CD4-positive, alpha-beta T cell (primary cell): ENCODE results near the gene SMIM36. TPM values are rescaled to one million over a fixed set of nuclear protein-coding genes. Genes with fewer than 3 reads are reported as not detected.

Experiments
- ATAC-seq: fragments of 200-7000 bp; cut with Tn5 transposase; one replicate; pipeline ENCODE4 v1.10.0; 2022; ENCODE audit warnings: mild to moderate bottlenecking; ENCODE audit not compliant: poor library complexity
- CTCF ChIA-PET: fragments of 350-600 bp; sonication (Branson Sonifier 250); formaldehyde crosslinking; loops from one replicate; lab custom pipeline; 2021; ENCODE audit warnings: antibody characterized with exemption, inconsistent platforms; lab: Charles Lee
- POLR2A ChIA-PET: fragments of 350-600 bp; sonication (Branson Sonifier 250); formaldehyde crosslinking; loops from one replicate; lab custom pipeline; 2021; ENCODE audit warnings: antibody characterized with exemption, inconsistent platforms; lab: Charles Lee
- DNase-seq, 14 experiments: peaks; one replicate each; pipeline ENCODE4 v3.0.0-alpha.2; 2013 to 2020; ENCODE audit warnings: mixed read lengths in 2 of 14
- H3K27ac ChIP-seq, 2 donors: one replicate each; pipeline versions ENCODE4 v1.5.1 to v1.7.0; 2013; ENCODE audit warnings: low read length in 2 of 2, low read depth in 1 of 2, mild to moderate bottlenecking in 1 of 2
- H3K27me3 ChIP-seq, 2 experiments: 1 replicate in 1 of 2; 2 replicates in 1 of 2; pipeline versions ENCODE4 v1.6.1 to v1.7.0; 2013; ENCODE audit warnings: low read length in 2 of 2, control low read depth in 1 of 2, mild to moderate bottlenecking in 1 of 2, moderate library complexity in 1 of 2; ENCODE audit not compliant: insufficient read depth in 2 of 2, control insufficient read depth in 1 of 2
- H3K36me3 ChIP-seq: one replicate; pipeline ENCODE4 v1.6.1; 2013; ENCODE audit warnings: low read length, control low read depth; ENCODE audit not compliant: insufficient read depth
- H3K4me1 ChIP-seq: one replicate; pipeline ENCODE4 v1.6.1; 2013; ENCODE audit warnings: low read length, control low read depth; ENCODE audit not compliant: insufficient read depth
- H3K4me3 ChIP-seq: one replicate; pipeline ENCODE4 v1.5.1; 2013; ENCODE audit warnings: mild to moderate bottlenecking, low read length, moderate library complexity
- H3K9me3 ChIP-seq, 2 experiments: 1 replicate in 1 of 2; 2 replicates in 1 of 2; pipeline versions ENCODE4 v1.6.1 to v1.7.0; 2013; ENCODE audit warnings: low read length in 2 of 2, mild to moderate bottlenecking in 2 of 2, control low read depth in 1 of 2, moderate library complexity in 1 of 2; ENCODE audit not compliant: control insufficient read depth in 1 of 2, insufficient read depth in 1 of 2
- H3K27ac Mint-ChIP-seq: one replicate; pipeline ENCODE4 v1.8.0; 2020; ENCODE audit warnings: mixed read lengths
- H3K27me3 Mint-ChIP-seq: one replicate; pipeline ENCODE4 v1.8.0; 2021; ENCODE audit warnings: mixed read lengths
- H3K36me3 Mint-ChIP-seq: one replicate; pipeline ENCODE4 v1.8.0; 2021; ENCODE audit warnings: low read depth, mixed read lengths
- H3K4me1 Mint-ChIP-seq: one replicate; pipeline ENCODE4 v1.8.0; 2021; ENCODE audit warnings: low read depth, mixed read lengths
- H3K4me3 Mint-ChIP-seq: one replicate; pipeline ENCODE4 v1.8.0; 2020; ENCODE audit warnings: mild to moderate bottlenecking, mixed read lengths
- H3K9me3 Mint-ChIP-seq: one replicate; pipeline ENCODE4 v1.8.0; 2020; ENCODE audit warnings: mixed read lengths
- intact Hi-C, 2 experiments: fragments of 100-400 bp; cut with DNase I in 1 of 2; cut with micrococcal nuclease in 1 of 2; formaldehyde crosslinking; loops; one replicate each; pipeline versions ENCODE4 v1.15.1 to v1.9.0; 2023 to 2025; cut with DNase I, micrococcal nuclease
- total RNA-seq, 174 experiments: library from RNA in 2 of 174; stranded (reverse) in 2 of 174; gene quantifications; one replicate each; pipeline ENCODE4 v1.2.3 and lab custom pipeline; 2021 to 2026
- TF ChIP-seq, protein P1 (sequence below): fragments of 200-600 bp; IDR thresholded peaks from one replicate; pipeline ENCODE4 v1.8.0; 2022; ENCODE audit warnings: antibody characterized with exemption, mild to moderate bottlenecking

The SMIM36 gene
- total RNA-seq, 2 experiments from 2014 or later, result not detected

- ChIA-PET CTCF (no interaction called here), POLR2A (no interaction called here)
- no peaks in the 10 kb centered on the region for H3K9me3 Mint-ChIP-seq
- H3K4me1 Mint-ChIP-seq, result no peaks in the 10 kb centered on the region
- Histone ChIP-seq H3K4me1 (no peaks in the 10 kb centered on the region), H3K27ac (no peak overlapping the region), H3K27me3 (peaks cover 0 to 2% of the 10 kb centered on the region in 2 experiments), H3K4me3 (no peak overlapping the region), H3K9me3 (no peaks in the 10 kb centered on the region), H3K36me3 (no peaks in the 10 kb centered on the region)
- no peak for ATAC-seq
- H3K27me3 Mint-ChIP-seq, result peaks cover 27% of the 10 kb centered on the region
- H3K4me3 Mint-ChIP-seq, result no peak overlapping the region
- H3K36me3 Mint-ChIP-seq, result no peaks in the 10 kb centered on the region
- TF ChIP-seq, protein P1, sequence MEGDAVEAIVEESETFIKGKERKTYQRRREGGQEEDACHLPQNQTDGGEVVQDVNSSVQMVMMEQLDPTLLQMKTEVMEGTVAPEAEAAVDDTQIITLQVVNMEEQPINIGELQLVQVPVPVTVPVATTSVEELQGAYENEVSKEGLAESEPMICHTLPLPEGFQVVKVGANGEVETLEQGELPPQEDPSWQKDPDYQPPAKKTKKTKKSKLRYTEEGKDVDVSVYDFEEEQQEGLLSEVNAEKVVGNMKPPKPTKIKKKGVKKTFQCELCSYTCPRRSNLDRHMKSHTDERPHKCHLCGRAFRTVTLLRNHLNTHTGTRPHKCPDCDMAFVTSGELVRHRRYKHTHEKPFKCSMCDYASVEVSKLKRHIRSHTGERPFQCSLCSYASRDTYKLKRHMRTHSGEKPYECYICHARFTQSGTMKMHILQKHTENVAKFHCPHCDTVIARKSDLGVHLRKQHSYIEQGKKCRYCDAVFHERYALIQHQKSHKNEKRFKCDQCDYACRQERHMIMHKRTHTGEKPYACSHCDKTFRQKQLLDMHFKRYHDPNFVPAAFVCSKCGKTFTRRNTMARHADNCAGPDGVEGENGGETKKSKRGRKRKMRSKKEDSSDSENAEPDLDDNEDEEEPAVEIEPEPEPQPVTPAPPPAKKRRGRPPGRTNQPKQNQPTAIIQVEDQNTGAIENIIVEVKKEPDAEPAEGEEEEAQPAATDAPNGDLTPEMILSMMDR, result no peak
- no peak for DNase-seq
- H3K27ac Mint-ChIP-seq, result no peak overlapping the region
- intact Hi-C loops, result no loop called here
These were observed 20.9 kb downstream of the SMIM36 start for GRCh38 chr17:55490376-55490775.

DNA sequence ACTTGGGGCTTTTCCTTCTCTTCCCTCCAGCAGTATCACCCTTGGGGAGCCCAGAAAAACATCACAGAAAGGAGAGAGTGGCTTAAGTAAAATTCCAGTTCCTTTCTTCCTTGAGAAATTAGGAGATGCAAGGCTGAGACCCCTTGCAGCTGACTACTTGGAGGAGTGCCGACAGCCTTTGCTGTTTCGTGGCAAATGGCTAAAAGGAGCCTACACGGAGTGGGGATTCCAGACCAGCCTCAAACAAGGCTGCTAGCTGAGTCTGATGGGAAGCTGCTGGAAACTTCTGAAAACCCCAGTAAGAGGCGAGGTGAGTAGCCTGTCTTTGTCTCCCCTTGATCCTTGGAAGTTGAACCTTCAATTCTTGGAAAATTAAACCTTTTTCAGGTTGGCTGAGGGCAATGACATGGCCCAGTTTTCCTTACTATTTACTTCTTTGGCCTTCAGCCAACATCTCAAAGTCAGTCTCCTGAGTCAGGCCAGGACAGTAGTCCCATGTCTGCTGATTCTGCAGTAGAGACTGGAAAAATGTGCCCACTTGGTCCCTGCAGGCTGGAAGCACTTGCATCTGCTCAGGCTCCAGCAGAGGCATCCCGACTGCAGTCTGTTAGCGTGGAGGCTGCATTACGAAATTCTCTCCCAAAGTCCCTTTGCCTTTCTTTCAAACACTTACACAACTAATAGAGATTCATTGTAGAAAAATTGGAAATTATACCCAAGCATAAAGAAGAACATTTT lies 23.4 kb downstream of the SMIM36 start:
- H3K27ac ChIP-seq, result no peak overlapping the region

GRCh38 chr17:55484575-55484974 lies 26.7 kb downstream of the SMIM36 start:
- POLR2A ChIA-PET, result no interaction called here

More for the DNA sequence above, 23.4 kb downstream of the SMIM36 start:
- Histone ChIP-seq H3K27me3 (peaks cover 0 to 2% of the 10 kb centered on the region in 2 experiments), H3K4me3 (no peak overlapping the region), H3K9me3 (no peaks in the 10 kb centered on the region), H3K36me3 (no peaks in the 10 kb centered on the region), H3K4me1 (no peaks in the 10 kb centered on the region)
- TF ChIP-seq, protein P1, result no peak
- Mint-ChIP-seq H3K9me3 (no peaks in the 10 kb centered on the region), H3K4me1 (no peaks in the 10 kb centered on the region), H3K27me3 (peaks cover 24% of the 10 kb centered on the region), H3K4me3 (no peak overlapping the region), H3K27ac (no peak overlapping the region), H3K36me3 (no peaks in the 10 kb centered on the region)
- no peak for DNase-seq
- POLR2A ChIA-PET, result no interaction called here
- CTCF ChIA-PET, result no interaction called here
- no peak for ATAC-seq
- intact Hi-C loops, result no loop called here

More at GRCh38 chr17:55484575-55484974, 26.7 kb downstream of the SMIM36 start:
- no peak for DNase-seq
- H3K36me3 ChIP-seq, result no peaks in the 10 kb centered on the region
- no peaks in the 10 kb centered on the region for H3K9me3 Mint-ChIP-seq
- no peak overlapping the region for H3K27ac Mint-ChIP-seq
- H3K4me1 ChIP-seq, result no peaks in the 10 kb centered on the region
- no peak overlapping the region for H3K27ac ChIP-seq
- intact Hi-C loops, result no loop called here
- no peak overlapping the region for H3K4me3 ChIP-seq
- no peaks in the 10 kb centered on the region for H3K27me3 ChIP-seq
- H3K9me3 ChIP-seq, result no peaks in the 10 kb centered on the region
- no peaks in the 10 kb centered on the region for H3K4me1 Mint-ChIP-seq
- no peak overlapping the region for H3K4me3 Mint-ChIP-seq
- H3K36me3 Mint-ChIP-seq, result no peaks in the 10 kb centered on the region
- peaks cover 9% of the 10 kb centered on the region for H3K27me3 Mint-ChIP-seq
- CTCF ChIA-PET, result no interaction called here
- TF ChIP-seq, protein P1, result no peak
- ATAC-seq, result no peak
